Liver (tissue), 3 donors: Measurements from ENCODE around the gene MSH5.

Experiments used
- ATF3 ChIP-seq: IDR thresholded peaks from 2 replicates; pipeline ENCODE4 v1.6.1; 2016; ENCODE audit warnings: antibody characterized with exemption
- CTCF ChIP-seq: fragments of 150-350 bp; IDR thresholded peaks from 2 replicates; pipeline ENCODE4 v1.5.1; 2017; ENCODE audit warnings: improper control_type of control experiment, low read depth, low read length; ENCODE audit not compliant: missing input control
- EGR1 ChIP-seq, 2 donors: IDR thresholded peaks; 2 replicates each; pipeline ENCODE4 v1.6.1; 2016 to 2018; ENCODE audit warnings: antibody characterized with exemption in 2 of 2, low read depth in 2 of 2
- GABPA ChIP-seq, 2 donors: IDR thresholded peaks in 1 of 2; conservative IDR thresholded peaks in 1 of 2; 2 replicates each; pipeline ENCODE4 v1.6.1; 2016; ENCODE audit warnings: antibody characterized with exemption in 2 of 2, mild to moderate bottlenecking in 1 of 2, moderate library complexity in 1 of 2
- HNF4G ChIP-seq: IDR thresholded peaks from 2 replicates; pipeline ENCODE4 v1.6.1; 2016; ENCODE audit warnings: antibody characterized with exemption
- JUND ChIP-seq, 2 donors: IDR thresholded peaks; 2 replicates each; pipeline ENCODE4 v1.6.1; 2016; ENCODE audit warnings: antibody characterized with exemption in 2 of 2
- MAX ChIP-seq: IDR thresholded peaks from 2 replicates; pipeline ENCODE4 v1.6.1; 2016; ENCODE audit warnings: antibody characterized with exemption
- RAD21 ChIP-seq, 2 donors: IDR thresholded peaks; 2 replicates each; pipeline ENCODE4 v1.6.1; 2016; ENCODE audit warnings: antibody characterized with exemption in 2 of 2, mild to moderate bottlenecking in 2 of 2
- REST ChIP-seq: IDR thresholded peaks from 2 replicates; pipeline ENCODE4 v1.6.1; 2016; ENCODE audit warnings: antibody characterized with exemption, mild to moderate bottlenecking
- RXRA ChIP-seq, 2 donors: IDR thresholded peaks; 2 replicates each; pipeline ENCODE4 v1.6.1; 2017 to 2018; ENCODE audit warnings: antibody characterized with exemption in 2 of 2, mild to moderate bottlenecking in 1 of 2
- SP1 ChIP-seq: IDR thresholded peaks from 2 replicates; pipeline ENCODE4 v1.6.1; 2018; ENCODE audit warnings: antibody characterized with exemption, mild to moderate bottlenecking
- TAF1 ChIP-seq: conservative IDR thresholded peaks from 2 replicates; pipeline ENCODE4 v1.6.1; 2016; ENCODE audit warnings: antibody characterized with exemption, mild to moderate bottlenecking
- YY1 ChIP-seq: IDR thresholded peaks from 2 replicates; pipeline ENCODE4 v1.6.1; 2016; ENCODE audit warnings: antibody characterized with exemption, mild to moderate bottlenecking
- donor health status: healthy.
- donor health status: healthy.

DNA sequence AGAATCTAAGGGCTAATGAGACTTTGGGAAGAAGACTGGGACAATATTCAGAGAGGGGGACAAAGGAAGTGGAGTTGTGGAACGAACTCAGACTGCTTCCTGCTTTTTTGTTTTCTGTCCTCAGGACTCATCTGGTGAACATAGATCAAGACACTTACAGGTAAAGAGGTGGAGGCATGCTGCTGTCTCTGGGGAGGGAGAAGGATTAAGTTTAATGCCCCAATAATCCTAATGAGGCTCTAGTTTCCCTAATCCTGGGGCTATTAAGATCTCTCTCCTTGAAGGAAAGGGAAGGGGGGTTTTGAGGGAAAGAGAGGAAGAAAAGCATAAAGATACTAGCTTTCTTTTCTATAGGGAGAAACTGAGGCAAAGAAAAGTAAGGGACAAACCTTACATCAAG, 4.6 kb downstream of the MSH5 start:
- TF ChIP-seq RAD21 (IDR thresholded peaks at IDR 0.05), result no peak
- no peak for TF ChIP-seq CTCF
- TF ChIP-seq HNF4G, result no peak
- TF ChIP-seq REST, result no peak
- TF ChIP-seq JUND (IDR thresholded peaks at IDR 0.05), result no peak
- no peak for TF ChIP-seq ATF3
- TF ChIP-seq TAF1, result no peak
- TF ChIP-seq MAX, result no peak
- TF ChIP-seq RXRA (IDR thresholded peaks at IDR 0.05), result no peak
- no peak for TF ChIP-seq EGR1 (IDR thresholded peaks at IDR 0.05; ENCODE audit: low read depth in 2 of 2)
- TF ChIP-seq YY1, result no peak
- no peak for TF ChIP-seq SP1
- no peak for TF ChIP-seq GABPA (IDR thresholded peaks at IDR 0.05 in 1 of 2, conservative IDR thresholded peaks at IDR 0.05 in 1 of 2)
